Mucosa of rectum (tissue), 2 donors: ENCODE measurements around the gene ABL2.
"Not testable (repeated sequence)": the region's sequence is repeated elsewhere in the genome, so short reads cannot be mapped to it uniquely, and the experiment has no call there.

Source experiments
- H3K27ac ChIP-seq, 2 donors: one replicate each; pipeline ENCODE4 v1.7.0; 2013; ENCODE audit warnings: inconsistent platforms in 2 of 2, low read depth in 2 of 2, low read length in 2 of 2
- H3K27me3 ChIP-seq, 2 donors: one replicate each; pipeline ENCODE4 v1.7.0; 2013; ENCODE audit warnings: low read length in 2 of 2; ENCODE audit not compliant: control insufficient read depth in 2 of 2, insufficient read depth in 2 of 2
- H3K36me3 ChIP-seq, 2 donors: one replicate each; pipeline ENCODE4 v1.7.0; 2013; ENCODE audit warnings: low read length in 2 of 2; ENCODE audit not compliant: control insufficient read depth in 2 of 2, insufficient read depth in 2 of 2
- H3K4me1 ChIP-seq, 2 donors: one replicate each; pipeline ENCODE4 v1.7.0; 2013; ENCODE audit warnings: low read length in 2 of 2, mild to moderate bottlenecking in 1 of 2; ENCODE audit not compliant: control insufficient read depth in 2 of 2, insufficient read depth in 2 of 2
- H3K4me3 ChIP-seq, 2 donors: one replicate each; pipeline ENCODE4 v1.7.0; 2013; ENCODE audit warnings: low read length in 2 of 2
- H3K9ac ChIP-seq, 2 donors: one replicate each; pipeline ENCODE4 v1.7.0; 2013; ENCODE audit warnings: low read length in 2 of 2, low read depth in 1 of 2, mild to moderate bottlenecking in 1 of 2
- H3K9me3 ChIP-seq, 2 donors: one replicate each; pipeline ENCODE4 v1.7.0; 2013; ENCODE audit warnings: low read length in 2 of 2; ENCODE audit not compliant: control insufficient read depth in 2 of 2
- donor health status: healthy.
- donor health status: Normal muscosa, but diverticular disease.

ABL2 gene

DNA sequence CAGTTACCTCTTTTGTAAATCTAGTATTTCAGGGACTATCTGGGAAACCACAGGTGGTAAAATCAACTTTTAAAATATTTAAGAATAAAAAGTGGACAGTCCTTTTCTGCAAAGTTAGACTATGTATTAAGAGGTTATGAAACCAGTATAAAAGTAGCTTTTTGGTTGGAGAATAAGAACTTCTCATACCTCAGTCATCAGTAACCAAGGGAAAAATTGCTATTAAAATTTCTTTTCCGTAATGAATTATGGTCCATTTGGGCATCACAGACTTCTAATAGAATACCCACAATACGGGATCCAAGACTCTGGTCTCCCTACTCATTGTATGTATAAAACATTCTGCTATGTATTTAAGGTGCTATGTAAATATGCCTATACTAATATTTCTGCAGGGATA is 51.9 kb downstream of the ABL2 start:
- Histone ChIP-seq H3K27ac (no peak overlapping the region), H3K4me3 (no peak overlapping the region), H3K27me3 (no peaks in the 10 kb centered on the region), H3K9ac (no peak overlapping the region), H3K9me3 (no peaks in the 10 kb centered on the region), H3K36me3 (no peaks in the 10 kb centered on the region), H3K4me1 (no peaks in the 10 kb centered on the region)

DNA sequence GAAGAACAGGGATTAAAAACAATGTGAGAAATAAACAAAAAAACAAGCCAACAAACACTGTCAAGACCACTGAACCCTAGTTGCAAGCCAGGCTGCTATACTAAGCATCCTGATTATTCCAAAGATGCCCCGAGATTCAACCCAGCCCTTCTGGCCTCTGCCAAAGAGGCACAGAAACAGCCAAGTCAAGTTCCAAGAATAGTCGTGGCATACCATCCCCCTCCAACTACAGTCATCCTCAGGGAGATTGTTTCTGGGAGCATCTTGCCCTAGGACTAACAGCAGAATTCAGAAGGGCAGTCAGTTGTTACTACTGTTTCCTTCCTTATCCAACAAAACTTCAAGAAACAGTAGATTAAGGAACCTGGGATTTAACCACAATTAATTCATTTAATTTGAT is 52.3 kb downstream of the ABL2 start:
- H3K4me3 ChIP-seq: no peak overlapping the region
- H3K9me3 ChIP-seq: no peaks in the 10 kb centered on the region
- no peaks in the 10 kb centered on the region for H3K4me1 ChIP-seq
- H3K27me3 ChIP-seq: no peaks in the 10 kb centered on the region
- H3K36me3 ChIP-seq: no peaks in the 10 kb centered on the region
- no peak overlapping the region for H3K27ac ChIP-seq
- H3K9ac ChIP-seq: no peak overlapping the region

DNA sequence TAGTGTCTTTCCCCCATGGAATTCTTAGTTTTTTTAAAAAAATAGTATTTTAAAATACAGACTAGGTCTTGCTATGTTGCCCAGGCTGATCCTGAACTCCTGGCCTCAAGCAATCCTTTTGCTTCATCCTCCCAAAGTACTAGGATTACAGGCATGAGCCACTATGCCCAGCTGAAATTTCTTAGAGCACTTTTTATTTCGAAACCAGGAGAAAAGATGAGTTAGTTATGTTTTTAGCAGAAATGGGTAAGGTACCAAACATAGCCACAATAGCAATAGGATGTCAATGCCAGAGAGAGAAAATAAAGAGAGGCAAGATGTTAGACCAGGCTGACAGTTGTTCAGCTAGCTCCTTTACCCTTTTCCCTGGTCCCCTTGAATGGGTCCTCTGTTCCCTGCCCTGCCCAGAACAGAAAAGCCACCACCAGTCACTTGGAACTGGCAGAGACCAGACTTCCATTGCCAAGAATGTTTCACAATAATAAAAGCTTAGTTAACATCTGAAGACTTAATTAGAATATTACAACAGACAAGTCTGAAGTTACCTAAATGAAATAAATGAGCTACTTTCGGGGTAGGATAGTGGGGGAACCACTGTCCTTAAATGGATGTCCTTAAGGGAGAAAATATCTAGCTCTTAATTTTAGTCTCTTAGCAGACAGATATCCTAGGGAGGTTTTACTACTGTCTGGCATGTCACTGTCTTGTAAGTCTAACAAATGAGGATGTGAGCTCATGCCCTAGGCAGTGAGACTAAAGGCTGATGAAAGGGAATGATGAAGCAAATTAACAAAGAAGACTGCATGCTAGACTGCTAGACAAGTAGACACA is 54.3 kb downstream of the ABL2 start:
- no peak overlapping the region for H3K9ac ChIP-seq
- H3K36me3 ChIP-seq: no peaks in the 10 kb centered on the region
- no peaks in the 10 kb centered on the region for H3K9me3 ChIP-seq
- no peak overlapping the region for H3K4me3 ChIP-seq
- H3K4me1 ChIP-seq: no peaks in the 10 kb centered on the region
- no peaks in the 10 kb centered on the region for H3K27me3 ChIP-seq
- no peak overlapping the region for H3K27ac ChIP-seq

DNA sequence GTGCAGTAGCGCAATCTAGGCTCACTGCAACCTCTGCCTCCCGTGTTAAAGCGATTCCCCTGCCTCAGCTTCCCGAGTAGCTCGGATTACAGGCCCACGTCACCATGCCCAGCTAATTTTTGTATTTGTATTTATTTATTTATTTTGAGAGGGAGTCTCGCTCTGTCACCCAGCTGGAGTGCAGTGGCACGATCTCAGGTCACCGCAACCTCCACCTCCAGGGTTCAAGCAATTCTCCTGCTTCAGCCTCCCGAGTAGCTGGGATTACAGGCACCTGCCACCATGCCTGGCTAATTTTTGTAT is 59.1 kb downstream of the ABL2 start:
- not testable (repeated sequence) for H3K27me3 ChIP-seq, H3K4me3 ChIP-seq, H3K27ac ChIP-seq, H3K4me1 ChIP-seq, H3K9ac ChIP-seq, H3K36me3 ChIP-seq, H3K9me3 ChIP-seq

DNA sequence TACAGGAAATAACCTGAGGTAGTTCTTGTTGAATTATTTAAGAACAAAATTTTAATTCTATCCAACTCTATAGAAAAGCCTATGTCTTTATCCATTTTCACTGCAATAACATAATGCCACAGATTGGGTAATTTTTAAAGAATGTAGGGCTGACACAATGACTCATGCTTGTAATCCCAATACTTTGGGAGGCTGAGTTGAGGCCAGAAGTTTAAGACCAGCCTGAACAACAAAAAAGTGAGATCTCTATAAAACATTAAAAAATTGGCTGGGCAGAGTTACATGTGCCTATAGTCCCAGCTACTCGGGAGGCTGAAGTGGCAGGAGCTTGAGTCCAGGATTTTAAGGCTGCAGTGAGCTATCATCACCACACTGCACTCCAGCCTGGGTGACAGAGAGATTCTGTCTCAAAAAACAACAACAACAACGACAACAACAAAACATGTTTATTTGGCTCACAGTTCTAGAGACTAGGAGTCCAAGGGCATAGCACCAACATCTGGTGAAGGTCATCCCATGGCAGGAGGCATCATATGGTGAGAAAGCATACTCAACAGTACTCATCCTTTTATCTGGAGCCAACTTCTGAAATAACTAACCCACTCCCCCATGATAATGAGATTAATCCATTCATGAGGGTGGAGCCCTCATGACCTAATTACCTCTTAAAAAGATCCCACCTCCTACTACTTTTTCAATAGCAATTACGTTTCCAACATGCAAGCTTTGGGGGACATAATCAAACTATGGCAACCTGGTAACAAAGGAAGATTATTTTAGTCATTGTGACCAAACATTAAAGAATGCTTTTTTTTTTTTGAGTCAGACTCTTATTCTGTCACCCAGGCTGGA is 59.6 kb downstream of the ABL2 start:
- H3K4me3 ChIP-seq: no peak overlapping the region
- no peaks in the 10 kb centered on the region for H3K9me3 ChIP-seq
- no peaks in the 10 kb centered on the region for H3K4me1 ChIP-seq
- H3K27me3 ChIP-seq: no peaks in the 10 kb centered on the region
- no peak overlapping the region for H3K9ac ChIP-seq
- H3K36me3 ChIP-seq: no peaks in the 10 kb centered on the region
- H3K27ac ChIP-seq: no peak overlapping the region

DNA sequence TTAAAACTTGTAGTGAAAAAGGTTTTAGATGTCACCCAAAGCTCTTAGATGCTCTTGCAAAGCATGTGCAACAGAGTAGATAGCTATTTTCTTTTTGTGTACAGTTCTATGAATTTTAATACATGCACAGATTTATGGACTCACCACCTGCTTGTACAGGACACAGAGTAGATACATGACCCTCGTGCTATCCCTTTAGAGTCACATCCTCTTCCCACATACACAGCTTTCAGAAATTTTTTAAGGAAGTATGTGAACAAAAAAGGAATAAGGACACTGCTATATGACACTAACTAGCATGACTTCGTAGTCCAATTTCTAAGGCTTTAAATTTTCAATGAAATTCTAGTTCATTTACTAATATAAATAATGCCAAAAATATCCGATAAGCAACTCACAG is 60.9 kb downstream of the ABL2 start:
- Histone ChIP-seq H3K27me3 (no peaks in the 10 kb centered on the region), H3K36me3 (no peaks in the 10 kb centered on the region), H3K9ac (no peak overlapping the region), H3K4me1 (no peaks in the 10 kb centered on the region), H3K9me3 (no peaks in the 10 kb centered on the region), H3K4me3 (no peak overlapping the region), H3K27ac (no peak overlapping the region)

DNA sequence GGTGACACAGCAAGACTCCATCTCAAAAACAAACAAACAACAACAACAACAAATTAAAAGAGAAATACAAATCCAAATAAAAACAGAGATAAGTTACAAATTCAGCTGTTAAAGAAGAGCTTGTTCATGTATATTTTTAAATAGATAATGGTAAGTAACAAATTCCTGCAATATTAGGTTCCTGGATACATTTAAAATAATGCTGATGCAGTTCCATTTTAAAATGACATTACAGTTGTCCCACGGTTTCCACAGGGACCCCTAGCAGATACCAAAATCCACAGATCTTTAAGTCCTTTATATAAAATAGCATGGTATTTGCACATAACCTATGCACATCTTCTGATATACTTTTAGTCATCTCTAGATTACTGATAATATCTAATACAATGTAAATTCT is 61.5 kb downstream of the ABL2 start:
- Histone ChIP-seq H3K36me3 (no peaks in the 10 kb centered on the region), H3K9ac (no peak overlapping the region), H3K27ac (no peak overlapping the region), H3K27me3 (no peaks in the 10 kb centered on the region), H3K4me3 (no peak overlapping the region), H3K4me1 (no peaks in the 10 kb centered on the region), H3K9me3 (no peaks in the 10 kb centered on the region)

DNA sequence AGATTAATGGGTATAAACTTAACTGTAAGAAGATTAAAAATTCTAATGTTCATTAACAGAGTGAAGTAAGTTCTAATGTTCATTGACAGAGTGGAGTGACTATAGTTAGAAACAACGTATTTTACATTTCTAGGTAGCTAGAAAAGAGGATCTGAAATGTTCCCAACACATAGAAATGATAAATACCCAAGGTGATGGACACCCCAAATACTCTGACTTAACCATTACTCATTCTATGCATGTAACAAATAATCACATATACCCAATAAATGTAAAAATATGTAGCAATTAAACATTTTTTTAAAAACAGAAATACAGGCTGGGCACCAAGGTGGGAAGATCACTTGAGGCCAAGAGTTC is 62.1 kb downstream of the ABL2 start:
- Histone ChIP-seq H3K27ac (no peak overlapping the region), H3K4me1 (no peaks in the 10 kb centered on the region), H3K9me3 (no peaks in the 10 kb centered on the region), H3K27me3 (no peaks in the 10 kb centered on the region), H3K36me3 (no peaks in the 10 kb centered on the region), H3K4me3 (no peak overlapping the region), H3K9ac (no peak overlapping the region)

DNA sequence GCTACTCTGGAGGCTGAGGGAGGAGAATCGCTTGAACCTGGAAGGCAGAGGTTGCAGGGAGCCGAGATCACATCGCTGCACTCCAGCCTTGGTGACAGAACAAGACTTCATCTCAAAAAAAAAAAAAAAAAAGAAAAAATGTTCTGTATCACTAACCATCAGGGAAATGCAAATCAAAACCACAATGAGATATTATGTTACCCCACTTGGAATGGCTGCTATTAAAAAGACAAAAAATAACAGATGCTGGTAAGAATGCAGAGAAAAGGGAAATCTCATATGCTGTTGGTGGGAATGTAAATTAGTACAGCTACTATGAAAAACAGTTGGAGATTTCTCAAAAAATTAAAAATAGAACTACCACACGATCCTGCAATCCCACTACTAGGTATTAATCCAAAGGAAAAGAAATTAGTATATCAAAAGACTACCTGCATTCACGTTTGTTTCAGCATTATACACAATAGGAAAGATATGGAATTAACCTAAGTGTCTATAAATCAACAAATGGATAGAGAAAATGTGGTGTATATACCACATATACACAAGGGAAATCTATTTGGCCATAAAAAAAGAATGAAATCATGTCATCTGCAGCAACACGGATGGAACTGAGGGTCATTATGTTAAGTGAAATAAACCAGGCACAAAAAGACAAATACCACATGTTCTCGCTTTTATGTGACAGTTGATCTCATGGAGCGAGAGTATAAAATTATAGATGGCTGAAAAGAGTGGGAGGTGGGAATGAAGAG is 62.6 kb downstream of the ABL2 start:
- no peaks in the 10 kb centered on the region for H3K36me3 ChIP-seq
- H3K9ac ChIP-seq: no peak overlapping the region
- no peak overlapping the region for H3K4me3 ChIP-seq
- H3K4me1 ChIP-seq: no peaks in the 10 kb centered on the region
- no peaks in the 10 kb centered on the region for H3K27me3 ChIP-seq
- no peak overlapping the region for H3K27ac ChIP-seq
- no peaks in the 10 kb centered on the region for H3K9me3 ChIP-seq

DNA sequence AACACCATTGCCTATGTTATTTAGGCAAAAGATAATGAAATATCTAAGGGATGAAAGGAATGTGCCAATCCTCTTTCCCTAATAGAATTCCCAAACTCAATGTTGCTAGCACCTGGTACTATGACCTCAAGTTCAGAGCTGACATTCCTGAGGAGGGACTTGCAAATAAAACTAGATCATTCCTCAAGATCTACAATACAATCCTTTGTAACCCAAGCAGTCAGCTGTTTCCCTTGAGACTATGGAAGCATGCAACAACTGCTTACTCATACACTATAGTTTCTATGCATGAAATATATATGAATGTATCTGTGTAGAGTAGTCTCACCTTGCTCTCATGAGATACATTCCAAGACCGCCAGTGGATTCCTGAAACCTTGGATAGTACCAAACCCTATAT is 65.0 kb downstream of the ABL2 start:
- no peak overlapping the region for H3K27ac ChIP-seq
- H3K4me1 ChIP-seq: no peaks in the 10 kb centered on the region

More for the DNA sequence above, 65.0 kb downstream of the ABL2 start:
- H3K27me3 ChIP-seq: no peaks in the 10 kb centered on the region
- no peaks in the 10 kb centered on the region for H3K9me3 ChIP-seq
- no peak overlapping the region for H3K9ac ChIP-seq
- no peak overlapping the region for H3K4me3 ChIP-seq
- H3K36me3 ChIP-seq: no peaks in the 10 kb centered on the region
